ENCODE results near the gene GRM4.

Gene GRM4

DNA sequence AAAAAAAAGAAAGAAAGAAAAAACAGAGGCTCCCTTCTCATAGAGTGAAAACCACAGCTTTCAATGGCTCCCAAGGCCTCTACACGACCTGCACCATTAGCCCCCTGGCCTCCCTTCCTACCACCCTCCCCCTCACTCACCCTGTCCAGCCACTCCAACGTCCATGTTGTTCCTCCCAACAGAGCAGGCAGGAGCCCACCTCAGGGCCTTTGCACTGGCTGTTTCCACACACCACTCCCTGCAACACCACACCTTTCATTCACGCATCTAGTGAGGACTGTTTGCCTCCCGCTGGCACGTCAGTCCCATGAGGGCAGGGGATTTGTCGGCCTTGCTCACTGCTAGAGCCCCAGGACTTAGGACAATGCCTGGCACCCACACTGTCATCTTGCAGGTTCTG lies 39.5 kb downstream of the GRM4 start:
- no peak for DNase-seq (ENCODE audit: low read depth)
- TF ChIP-seq POLR2A (IDR thresholded peaks at IDR 0.05; ENCODE audit: extremely low read depth, insufficient read length) (no peak), MYC (IDR thresholded peaks at IDR 0.05; ENCODE audit: low read depth, low read length) (no peak)
- TF ChIP-seq, protein P1, sequence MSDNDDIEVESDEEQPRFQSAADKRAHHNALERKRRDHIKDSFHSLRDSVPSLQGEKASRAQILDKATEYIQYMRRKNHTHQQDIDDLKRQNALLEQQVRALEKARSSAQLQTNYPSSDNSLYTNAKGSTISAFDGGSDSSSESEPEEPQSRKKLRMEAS (IDR thresholded peaks at IDR 0.05; ENCODE audit: low read depth, low read length) = no peak
- TF ChIP-seq, protein P2, sequence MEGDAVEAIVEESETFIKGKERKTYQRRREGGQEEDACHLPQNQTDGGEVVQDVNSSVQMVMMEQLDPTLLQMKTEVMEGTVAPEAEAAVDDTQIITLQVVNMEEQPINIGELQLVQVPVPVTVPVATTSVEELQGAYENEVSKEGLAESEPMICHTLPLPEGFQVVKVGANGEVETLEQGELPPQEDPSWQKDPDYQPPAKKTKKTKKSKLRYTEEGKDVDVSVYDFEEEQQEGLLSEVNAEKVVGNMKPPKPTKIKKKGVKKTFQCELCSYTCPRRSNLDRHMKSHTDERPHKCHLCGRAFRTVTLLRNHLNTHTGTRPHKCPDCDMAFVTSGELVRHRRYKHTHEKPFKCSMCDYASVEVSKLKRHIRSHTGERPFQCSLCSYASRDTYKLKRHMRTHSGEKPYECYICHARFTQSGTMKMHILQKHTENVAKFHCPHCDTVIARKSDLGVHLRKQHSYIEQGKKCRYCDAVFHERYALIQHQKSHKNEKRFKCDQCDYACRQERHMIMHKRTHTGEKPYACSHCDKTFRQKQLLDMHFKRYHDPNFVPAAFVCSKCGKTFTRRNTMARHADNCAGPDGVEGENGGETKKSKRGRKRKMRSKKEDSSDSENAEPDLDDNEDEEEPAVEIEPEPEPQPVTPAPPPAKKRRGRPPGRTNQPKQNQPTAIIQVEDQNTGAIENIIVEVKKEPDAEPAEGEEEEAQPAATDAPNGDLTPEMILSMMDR (IDR thresholded peaks at IDR 0.05; ENCODE audit: low read depth, low read length) = no peak
- H3K4me3 ChIP-seq (ENCODE audit: low read depth, low read length) = no peak overlapping the region

DNA sequence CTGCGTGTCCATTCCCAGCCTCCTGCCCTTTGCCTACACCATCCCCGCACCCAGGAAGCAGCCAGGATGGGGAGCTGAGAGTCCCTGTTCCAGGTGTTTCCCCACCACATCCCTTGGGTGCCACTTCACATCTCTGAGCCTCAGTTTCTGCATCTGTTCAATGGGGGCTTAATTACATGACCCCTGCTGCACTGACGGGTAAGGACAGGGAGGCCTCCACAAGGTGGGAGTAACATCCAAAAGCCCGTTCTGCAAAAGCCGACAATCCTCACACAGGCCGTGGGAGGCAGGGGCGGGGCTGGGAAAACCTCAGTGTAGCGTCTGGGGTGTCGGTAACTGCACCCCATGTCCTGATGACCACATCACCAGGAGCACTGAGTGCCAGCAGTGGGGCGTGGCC lies 41.3 kb downstream of the GRM4 start:
- TF ChIP-seq, protein P1 (IDR thresholded peaks at IDR 0.05; ENCODE audit: low read depth, low read length) = no peak
- TF ChIP-seq POLR2A (IDR thresholded peaks at IDR 0.05; ENCODE audit: extremely low read depth, insufficient read length) (no peak), MYC (IDR thresholded peaks at IDR 0.05; ENCODE audit: low read depth, low read length) (no peak)
- TF ChIP-seq, protein P2 (IDR thresholded peaks at IDR 0.05; ENCODE audit: low read depth, low read length) = no peak
- no peak overlapping the region for H3K4me3 ChIP-seq (ENCODE audit: low read depth, low read length)
- no peak for DNase-seq (ENCODE audit: low read depth)

DNA sequence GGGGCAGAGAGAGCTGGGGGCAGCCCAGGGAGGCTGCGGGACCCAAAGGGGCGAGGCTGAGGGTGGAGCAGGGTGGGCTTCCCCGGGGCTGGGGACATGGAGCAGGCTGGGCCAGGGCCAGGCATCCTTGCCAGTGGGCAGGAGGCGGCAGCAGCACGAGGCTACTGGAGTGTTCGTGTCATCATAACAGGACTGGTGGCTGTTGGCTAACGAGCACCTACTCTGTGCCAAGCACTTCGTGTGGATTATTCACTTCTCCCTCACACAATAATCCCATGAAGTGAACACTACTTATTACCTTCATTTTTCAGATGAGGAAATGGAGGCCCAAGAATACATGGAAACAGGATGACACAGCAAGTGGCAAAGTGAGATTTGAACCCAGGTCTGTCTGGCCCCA lies 41.7 kb downstream of the GRM4 start:
- DNase-seq (ENCODE audit: low read depth) = no peak
- no peak overlapping the region for H3K4me3 ChIP-seq (ENCODE audit: low read depth, low read length)
- TF ChIP-seq, protein P2 (IDR thresholded peaks at IDR 0.05; ENCODE audit: low read depth, low read length) = no peak
- TF ChIP-seq, protein P1 (IDR thresholded peaks at IDR 0.05; ENCODE audit: low read depth, low read length) = no peak
- no peak for TF ChIP-seq POLR2A (IDR thresholded peaks at IDR 0.05; ENCODE audit: extremely low read depth, insufficient read length)
- TF ChIP-seq MYC (IDR thresholded peaks at IDR 0.05; ENCODE audit: low read depth, low read length) = no peak

DNA sequence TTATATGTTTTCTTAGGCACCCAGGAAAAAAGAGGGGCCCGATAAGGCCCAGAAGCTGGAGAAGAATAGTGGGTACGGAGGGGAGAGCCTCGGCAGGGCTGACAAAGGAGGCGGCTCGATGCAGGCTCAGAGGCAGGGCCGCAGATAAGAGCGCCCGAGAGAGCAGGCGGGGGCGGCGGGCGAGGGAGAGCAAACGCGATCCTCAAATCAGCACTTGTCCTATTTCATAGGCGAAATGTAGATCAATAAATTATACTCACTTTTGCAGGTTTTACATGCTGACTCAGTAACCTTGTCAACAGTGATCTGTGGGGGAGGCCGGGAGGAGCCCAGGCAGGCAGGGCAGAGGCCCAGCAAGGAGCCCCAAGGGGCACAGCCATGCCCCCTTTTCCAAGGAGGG lies 42.6 kb downstream of the GRM4 start:
- H3K4me3 ChIP-seq (ENCODE audit: low read depth, low read length) = no peak overlapping the region
- TF ChIP-seq, protein P2 (IDR thresholded peaks at IDR 0.05; ENCODE audit: low read depth, low read length) = no peak
- no peak for DNase-seq (ENCODE audit: low read depth)

DNA sequence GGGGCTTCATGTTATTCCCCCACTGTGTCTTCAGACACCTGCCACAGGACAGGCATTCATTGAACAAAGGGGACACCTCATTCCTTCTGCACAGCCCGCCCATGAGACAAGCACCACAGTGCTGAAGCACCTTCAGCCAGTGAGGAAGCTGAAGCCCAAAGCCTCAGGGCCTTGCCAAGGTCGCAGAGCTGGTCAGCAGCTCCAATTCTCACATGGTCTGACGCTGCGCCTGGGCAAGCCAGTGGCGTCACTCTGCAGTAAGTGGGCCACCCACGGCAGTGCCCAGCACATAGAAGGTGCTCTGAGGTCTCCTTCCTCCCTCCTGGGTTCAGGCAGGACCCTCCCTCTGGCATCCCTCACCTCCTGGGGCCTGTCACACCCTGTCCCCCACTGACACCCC lies 43.2 kb downstream of the GRM4 start:
- TF ChIP-seq, protein P1 (IDR thresholded peaks at IDR 0.05; ENCODE audit: low read depth, low read length) = no peak
- no peak for TF ChIP-seq POLR2A (IDR thresholded peaks at IDR 0.05; ENCODE audit: extremely low read depth, insufficient read length)
- TF ChIP-seq, protein P2 (IDR thresholded peaks at IDR 0.05; ENCODE audit: low read depth, low read length) = no peak
- no peak for TF ChIP-seq MYC (IDR thresholded peaks at IDR 0.05; ENCODE audit: low read depth, low read length)
- no peak overlapping the region for H3K4me3 ChIP-seq (ENCODE audit: low read depth, low read length)
- no peak for DNase-seq (ENCODE audit: low read depth)

DNA sequence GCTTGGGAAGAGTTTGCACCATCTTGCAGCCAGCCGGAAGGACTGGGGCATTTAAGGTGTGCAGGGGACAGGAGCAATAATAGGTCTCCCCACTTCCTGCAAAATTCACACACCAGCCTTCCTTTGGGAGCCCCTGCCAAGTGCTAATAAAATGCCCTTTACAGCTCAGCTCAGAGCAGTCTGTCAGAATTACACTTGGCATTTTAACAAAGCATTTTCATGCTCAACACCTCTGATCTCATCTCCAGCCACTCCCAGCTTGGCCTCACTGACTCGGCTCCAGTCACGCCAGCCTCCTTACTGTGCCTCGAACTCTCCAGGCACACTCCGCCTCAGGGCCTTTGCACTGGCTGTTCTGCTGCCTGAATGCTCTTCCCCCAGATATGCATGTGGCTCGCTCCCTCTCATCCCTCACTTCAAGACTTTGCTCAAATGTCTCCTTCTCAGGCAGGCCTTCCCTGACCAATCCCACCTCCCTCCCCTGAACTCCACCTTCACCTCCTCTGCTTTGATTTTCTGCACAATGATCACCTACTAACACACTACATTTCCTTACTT lies 43.7 kb downstream of the GRM4 start:
- no peak for DNase-seq (ENCODE audit: low read depth)
- no peak for TF ChIP-seq MYC (IDR thresholded peaks at IDR 0.05; ENCODE audit: low read depth, low read length)
- TF ChIP-seq, protein P2 (IDR thresholded peaks at IDR 0.05; ENCODE audit: low read depth, low read length) = no peak
- no peak for TF ChIP-seq POLR2A (IDR thresholded peaks at IDR 0.05; ENCODE audit: extremely low read depth, insufficient read length)
- TF ChIP-seq, protein P1 (IDR thresholded peaks at IDR 0.05; ENCODE audit: low read depth, low read length) = no peak
- no peak overlapping the region for H3K4me3 ChIP-seq (ENCODE audit: low read depth, low read length)

Measured in NB4 (cell line).